Transverse colon (tissue), 4 donors: ENCODE results near the gene VWC2.

Experiments
- CTCF ChIP-seq, 5 experiments: fragments of 200-600 bp in 3 of 5; fragments of 450-650 bp in 2 of 5; sonication (generic) in 3 of 5; IDR thresholded peaks; 1 replicate in 2 of 5; 2 replicates in 3 of 5; pipeline ENCODE4 v1.5.1; 2016 to 2017; ENCODE audit warnings: antibody characterized with exemption in 5 of 5, inconsistent platforms in 3 of 5, mild to moderate bottlenecking in 2 of 5, moderate library complexity in 1 of 5
- EP300 ChIP-seq: sonication (generic); formaldehyde crosslinking; IDR thresholded peaks from one replicate; pipeline ENCODE4 v1.6.1; 2017; ENCODE audit warnings: antibody characterized with exemption, low read depth
- POLR2A ChIP-seq: fragments of 450-650 bp; IDR thresholded peaks from one replicate; pipeline ENCODE4 v1.6.1; 2016; ENCODE audit warnings: antibody characterized with exemption, mild to moderate bottlenecking, moderate library complexity
- POLR2AphosphoS5 ChIP-seq, 3 donors: sonication (generic); formaldehyde crosslinking; IDR thresholded peaks; one replicate each; pipeline ENCODE4 v1.6.1; 2016; ENCODE audit warnings: antibody characterized with exemption in 3 of 3

- TF ChIP-seq POLR2AphosphoS5 (IDR thresholded peaks at IDR 0.05) (no peak), POLR2A (no peak), CTCF (IDR thresholded peaks at IDR 0.05) (no peak), EP300 (no peak)
Measured at GRCh38 chr7:49763791-49764190, 9.6 kb upstream of the VWC2 start.
